NCI-H1930 (cell line): ENCODE results near the gene C2orf80.
"Not testable (repeated sequence)": the region's sequence is repeated elsewhere in the genome, so short reads cannot be mapped to it uniquely, and the experiment has no call there.

Experiments
- DNase-seq, 2 experiments: peaks; one replicate each; lab custom pipeline; 2025; lab: John Stamatoyannopoulos, UW

C2orf80 gene

GRCh38 chr2:208179028-208179609 is 10.7 kb downstream of the C2orf80 start:
- no peak for DNase-seq

- no peak for DNase-seq
These were observed 14.0 kb downstream of the C2orf80 start for GRCh38 chr2:208175840-208176153.

GRCh38 chr2:208175069-208175839 is 14.6 kb downstream of the C2orf80 start:
- DNase-seq = peak; percentile 51 to 55

- DNase-seq = no peak
These were observed 15.7 kb downstream of the C2orf80 start for GRCh38 chr2:208174144-208174543.

GRCh38 chr2:208172125-208172524 is 17.7 kb downstream of the C2orf80 start:
- DNase-seq = no peak

GRCh38 chr2:208164951-208165755 is 24.7 kb downstream of the C2orf80 start:
- DNase-seq = no peak

- DNase-seq = no peak
These were observed 26.3 kb downstream of the C2orf80 start, which contains the start of gene CRYGA for GRCh38 chr2:208163489-208163888. TSS of gene CRYGA (minus strand) at chr2:208163589. CDS start at chr2:208163556, 33 bp downstream.

GRCh38 chr2:208156439-208156838 is 33.4 kb downstream of the C2orf80 start:
- DNase-seq = no peak

GRCh38 chr2:208153156-208153555 is 36.7 kb downstream of the C2orf80 start:
- no peak for DNase-seq

GRCh38 chr2:208150956-208151355 is 38.9 kb downstream of the C2orf80 start:
- no peak for DNase-seq

GRCh38 chr2:208150094-208150493 is 39.7 kb downstream of the C2orf80 start:
- no peak for DNase-seq

- DNase-seq = no peak
These were observed 41.0 kb downstream of the C2orf80 start for GRCh38 chr2:208148803-208149202.

- DNase-seq = no peak
These were observed 42.1 kb downstream of the C2orf80 start for GRCh38 chr2:208147759-208148158.

GRCh38 chr2:208147008-208147407 is 42.8 kb downstream of the C2orf80 start:
- no peak for DNase-seq

GRCh38 chr2:208146006-208146405 is 43.8 kb downstream of the C2orf80 start, which contains the start of gene CRYGB:
TSS of gene CRYGB (minus strand) at chr2:208146158. CDS start at chr2:208146120, 38 bp downstream.
- DNase-seq = no peak

- DNase-seq = peak in 1 of 2 experiments; percentile 20
These were observed 46.7 kb downstream of the C2orf80 start for GRCh38 chr2:208142925-208143799.

GRCh38 chr2:208142240-208142924 is 47.4 kb downstream of the C2orf80 start:
- DNase-seq = peak in 1 of 2 experiments; percentile 35

- DNase-seq = no peak
These were observed 50.4 kb downstream of the C2orf80 start for GRCh38 chr2:208139447-208139846.

- DNase-seq = not testable (repeated sequence)
These were observed 51.5 kb downstream of the C2orf80 start for GRCh38 chr2:208138334-208138733.

- DNase-seq = no peak
These were observed 53.1 kb downstream of the C2orf80 start for GRCh38 chr2:208136716-208137094.
